GM12891 (cell line): ENCODE data around the gene PHRF1.

Experiments
- PAX5 ChIP-seq: IDR thresholded peaks from 2 replicates; pipeline ENCODE4 v1.6.1; 2011; ENCODE audit warnings: low read length, moderate library complexity, mild to moderate bottlenecking; ENCODE audit not compliant: insufficient read depth, severe bottlenecking
- POLR2A ChIP-seq: IDR thresholded peaks from 2 replicates; pipeline ENCODE4 v1.6.1; 2011; ENCODE audit warnings: low read depth, low read length, control low read depth
- POLR2AphosphoS5 ChIP-seq: IDR thresholded peaks from 2 replicates; pipeline ENCODE4 v1.6.1; 2011; ENCODE audit warnings: low read depth, low read length, control low read depth
- SPI1 ChIP-seq: IDR thresholded peaks from 2 replicates; pipeline ENCODE4 v1.6.1; 2011; ENCODE audit warnings: low read depth, low read length, control low read depth
- TAF1 ChIP-seq: IDR thresholded peaks from 2 replicates; pipeline ENCODE4 v1.6.1; 2011; ENCODE audit warnings: low read depth, low read length, control low read depth

DNA sequence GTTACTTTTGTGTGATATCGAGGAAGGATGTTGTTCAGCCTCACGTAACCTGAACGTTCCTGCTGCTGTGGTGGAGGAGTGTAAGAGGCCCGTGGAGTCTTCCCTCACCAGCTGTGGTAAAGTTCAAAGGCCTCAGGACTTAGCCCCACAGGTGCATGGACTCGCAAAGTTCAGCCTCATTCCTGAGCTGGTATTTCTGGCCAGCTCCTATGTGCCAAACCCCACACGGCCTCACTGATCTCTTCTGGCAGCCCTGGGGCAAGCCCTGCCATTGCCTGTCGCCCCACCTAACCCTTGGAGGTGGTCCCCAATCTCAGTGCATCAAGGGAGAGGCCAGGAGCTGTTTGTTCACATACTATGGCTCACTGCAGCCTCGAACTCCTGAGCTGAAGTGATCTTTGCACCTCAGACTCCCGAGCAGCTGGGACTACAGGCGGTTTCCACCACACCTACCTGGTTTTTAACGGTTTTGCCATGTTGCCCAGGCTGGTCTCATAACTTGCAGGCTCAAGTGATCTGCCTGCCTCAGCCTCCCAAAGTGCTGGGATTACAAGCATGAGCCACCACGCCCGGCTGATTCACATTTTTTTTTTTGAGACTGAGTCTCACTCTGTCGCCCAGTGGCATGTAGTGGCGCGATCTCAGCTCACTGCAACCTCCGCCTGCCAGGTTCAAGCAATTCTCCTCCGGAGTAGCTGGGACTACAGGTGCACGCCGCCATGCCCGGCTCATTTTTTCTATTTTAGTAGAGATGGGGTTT is 2.2 kb downstream of the PHRF1 start:
- no peak for TF ChIP-seq POLR2AphosphoS5
- TF ChIP-seq TAF1, result no peak
- TF ChIP-seq POLR2A, result no peak
- no peak for TF ChIP-seq SPI1
- no peak for TF ChIP-seq PAX5
